Ammon's horn (tissue), 1 donor: ENCODE results near the gene SLC17A7.

Experiments used
- DNase-seq: peaks from one replicate; pipeline ENCODE4 v3.0.0-alpha.2; 2016; ENCODE audit warnings: low spot score

Gene SLC17A7

GRCh38 chr19:49408816-49409440 lies 32.4 kb downstream of the SLC17A7 start:
- no peak for DNase-seq

- no peak for DNase-seq
Measured at GRCh38 chr19:49407482-49408015, 33.8 kb downstream of the SLC17A7 start.

- DNase-seq: no peak
Measured at GRCh38 chr19:49407079-49407478, 34.2 kb downstream of the SLC17A7 start.

GRCh38 chr19:49403404-49404187 lies 37.7 kb downstream of the SLC17A7 start:
- DNase-seq: no peak

- no peak for DNase-seq
Measured at GRCh38 chr19:49400029-49400428, 41.3 kb downstream of the SLC17A7 start.

- DNase-seq: no peak
Measured at GRCh38 chr19:49398931-49399330, 42.4 kb downstream of the SLC17A7 start.

GRCh38 chr19:49398001-49398615 lies 43.2 kb downstream of the SLC17A7 start:
- no peak for DNase-seq

- DNase-seq: no peak
Measured at GRCh38 chr19:49396738-49397505, 44.4 kb downstream of the SLC17A7 start.

- no peak for DNase-seq
Measured at GRCh38 chr19:49395581-49396407, 45.5 kb downstream of the SLC17A7 start.

GRCh38 chr19:49393881-49394280 lies 47.4 kb downstream of the SLC17A7 start:
- no peak for DNase-seq

GRCh38 chr19:49391581-49392399 lies 49.5 kb downstream of the SLC17A7 start:
- DNase-seq: peak; percentile 85

GRCh38 chr19:49390929-49391359 lies 50.4 kb downstream of the SLC17A7 start:
- no peak for DNase-seq

- DNase-seq: no peak
Measured at GRCh38 chr19:49390131-49390928, 51.0 kb downstream of the SLC17A7 start.

- DNase-seq: no peak
Measured at GRCh38 chr19:49389406-49389805, 51.9 kb downstream of the SLC17A7 start.

- peak; percentile 48 for DNase-seq
Measured at GRCh38 chr19:49387936-49388372, 53.4 kb downstream of the SLC17A7 start, which contains the start of gene KASH5. Gene KASH5, plus strand, starts transcription at chr19:49388249. Its CDS starts 2,635 bp downstream, at chr19:49390884.

GRCh38 chr19:49383599-49383998 lies 57.7 kb downstream of the SLC17A7 start:
- DNase-seq: no peak

- no peak for DNase-seq
Measured at GRCh38 chr19:49382639-49383038, 58.7 kb downstream of the SLC17A7 start.

GRCh38 chr19:49380391-49380790 lies 60.9 kb downstream of the SLC17A7 start:
- DNase-seq: no peak
